ENCODE results near the gene ACVR2A. TPM values are rescaled to one million over a fixed set of nuclear protein-coding genes. Genes with fewer than 3 reads are reported as not detected.

ACVR2A gene
- total and polyA plus RNA-seq, 2 donors (not counting 1 experiment from before 2014, with no cell fraction given): 0.91 to 2.0 TPM

DNA sequence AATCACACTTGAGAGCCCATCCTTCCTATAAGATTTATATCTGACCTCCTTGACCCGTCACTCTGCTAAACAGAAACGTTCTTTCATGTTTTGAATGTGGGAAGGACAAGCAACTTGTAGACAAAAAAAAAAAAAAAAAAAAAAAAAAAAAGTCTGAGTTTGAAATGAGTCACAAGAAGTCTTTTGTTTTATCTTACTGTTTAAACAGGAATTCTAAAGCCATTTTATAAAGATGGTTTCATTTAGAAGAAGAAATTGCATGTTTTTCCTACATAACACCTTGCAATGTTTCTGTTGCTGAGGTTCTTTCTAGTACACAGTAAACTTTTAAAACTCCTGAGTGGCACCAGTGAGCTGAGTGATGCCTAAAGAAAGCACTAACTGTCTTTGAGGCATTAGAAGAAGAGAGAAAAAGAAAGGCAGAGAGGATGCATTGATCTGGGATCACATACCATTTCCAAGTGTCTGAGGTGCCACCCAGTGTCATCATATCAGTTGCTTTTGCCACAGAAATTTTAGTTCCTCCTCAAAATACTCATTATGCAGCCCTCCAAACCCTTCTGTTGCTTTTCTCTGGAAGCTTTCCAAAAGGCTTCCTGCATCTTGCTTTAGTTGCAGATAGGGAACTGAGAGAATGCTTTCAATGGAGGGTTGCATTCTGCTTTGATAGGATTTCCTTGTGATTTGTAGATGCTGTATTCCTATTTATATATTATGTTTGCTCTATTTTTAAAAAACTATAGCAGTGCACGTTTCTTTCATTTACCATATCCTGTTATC, 69.1 kb downstream of the ACVR2A start:
- ATAC-seq (ENCODE audit: low read depth) (no peak), DNase-seq (no peak)
- no peaks in the 10 kb centered on the region for H3K4me1 Mint-ChIP-seq
- CTCF ChIA-PET: interaction anchor here (0.6 to 5.5 kb wide), 4 partner anchors 488 to 867 kb away, joined by 3 to 150 read pairs (median 56); no protein-coding TSS in a partner anchor
- H3K27ac Mint-ChIP-seq: no peak overlapping the region
- no peaks in the 10 kb centered on the region for H4K20me1 ChIP-seq (ENCODE audit: control insufficient read depth, insufficient read depth, low read length, poor library complexity, severe bottlenecking)
- no peaks in the 10 kb centered on the region for H3K27me3 ChIP-seq (replicated peaks in 1 of 4; ENCODE audit: control extremely low read depth in 1 of 4, control insufficient read depth in 3 of 4, insufficient read depth in 4 of 4, low read length in 3 of 4)
- TF ChIP-seq CTCF (IDR thresholded peaks at IDR 0.05) (no peak), EZH2 (IDR thresholded peaks at IDR 0.05; ENCODE audit: borderline replicate concordance, insufficient read depth, low read depth, low read length, poor library complexity, severe bottlenecking) (no peak)
- intact Hi-C loops (cut with micrococcal nuclease): no loop called here
- no peak overlapping the region for H3K27ac ChIP-seq (ENCODE audit: low read length in 2 of 2)
- POLR2A ChIA-PET: no interaction called here
- no peak overlapping the region for H3K9ac ChIP-seq (ENCODE audit: low read length)
- H3K79me2 ChIP-seq (ENCODE audit: control insufficient read depth, insufficient read depth, low read length): no peaks in the 10 kb centered on the region
- no peaks in the 10 kb centered on the region for H3K9me3 Mint-ChIP-seq (ENCODE audit: insufficient read depth)
- no CpG with 5 or more reads among the region's 3 CpGs for WGBS (ENCODE audit: insufficient coverage)
- H3K27me3 Mint-ChIP-seq: no peaks in the 10 kb centered on the region
- no peak overlapping the region for H3K4me3 ChIP-seq (ENCODE audit: control extremely low read depth in 1 of 5, extremely low read depth in 1 of 5, insufficient read depth in 1 of 5, low read depth in 2 of 5, low read length in 4 of 5)
- H3K4me2 ChIP-seq (replicated peaks; ENCODE audit: low read depth, low read length, poor library complexity, severe bottlenecking): no peak overlapping the region
- H3K9me3 ChIP-seq (ENCODE audit: control extremely low read depth in 1 of 3, control insufficient read depth in 2 of 3, insufficient read depth in 1 of 3, low read length in 2 of 3): no peaks in the 10 kb centered on the region
- H2AFZ ChIP-seq (ENCODE audit: insufficient read depth, low read depth, low read length, poor library complexity, severe bottlenecking): no peak overlapping the region
- peaks cover 0 to 1% of the 10 kb centered on the region in 2 experiments for H3K36me3 ChIP-seq (replicated peaks in 1 of 2; ENCODE audit: control extremely low read depth in 1 of 2, control insufficient read depth in 1 of 2, extremely low read depth in 1 of 2, insufficient read depth in 2 of 2, low read length in 1 of 2)
- H3K4me1 ChIP-seq (ENCODE audit: control insufficient read depth in 2 of 2, insufficient read depth in 2 of 2, low read length in 2 of 2): no peaks in the 10 kb centered on the region
- no peak overlapping the region for H3K4me3 Mint-ChIP-seq

GRCh38 chr2:147916067-147916466, 71.2 kb downstream of the ACVR2A start:
- H3K4me3 ChIP-seq (ENCODE audit: control extremely low read depth in 1 of 5, extremely low read depth in 1 of 5, insufficient read depth in 1 of 5, low read depth in 2 of 5, low read length in 4 of 5): no peak overlapping the region
- Mint-ChIP-seq H3K27ac (no peak overlapping the region), H3K4me3 (no peak overlapping the region), H3K9me3 (ENCODE audit: insufficient read depth) (no peaks in the 10 kb centered on the region), H3K27me3 (no peaks in the 10 kb centered on the region), H3K4me1 (no peaks in the 10 kb centered on the region)
- no peak for ATAC-seq (ENCODE audit: low read depth)
- H3K4me1 ChIP-seq (ENCODE audit: control insufficient read depth in 2 of 2, insufficient read depth in 2 of 2, low read length in 2 of 2): no peaks in the 10 kb centered on the region
- intact Hi-C loops (cut with micrococcal nuclease): no loop called here
- no peak overlapping the region for H3K27ac ChIP-seq (ENCODE audit: low read length in 2 of 2)
- H2AFZ ChIP-seq (ENCODE audit: insufficient read depth, low read depth, low read length, poor library complexity, severe bottlenecking): no peak overlapping the region
- H3K4me2 ChIP-seq (replicated peaks; ENCODE audit: low read depth, low read length, poor library complexity, severe bottlenecking): no peak overlapping the region
- POLR2A ChIA-PET: no interaction called here
- H3K9me3 ChIP-seq (ENCODE audit: control extremely low read depth in 1 of 3, control insufficient read depth in 2 of 3, insufficient read depth in 1 of 3, low read length in 2 of 3): no peaks in the 10 kb centered on the region
- WGBS (ENCODE audit: insufficient coverage): no CpG with 5 or more reads among the region's 2 CpGs
- H4K20me1 ChIP-seq (ENCODE audit: control insufficient read depth, insufficient read depth, low read length, poor library complexity, severe bottlenecking): no peaks in the 10 kb centered on the region
- no peaks in the 10 kb centered on the region for H3K27me3 ChIP-seq (replicated peaks in 1 of 4; ENCODE audit: control extremely low read depth in 1 of 4, control insufficient read depth in 3 of 4, insufficient read depth in 4 of 4, low read length in 3 of 4)
- H3K9ac ChIP-seq (ENCODE audit: low read length): no peak overlapping the region
- no peak for TF ChIP-seq EZH2 (IDR thresholded peaks at IDR 0.05; ENCODE audit: borderline replicate concordance, insufficient read depth, low read depth, low read length, poor library complexity, severe bottlenecking)
- TF ChIP-seq CTCF (IDR thresholded peaks at IDR 0.05): no peak
- no peaks in the 10 kb centered on the region for H3K79me2 ChIP-seq (ENCODE audit: control insufficient read depth, insufficient read depth, low read length)
- CTCF ChIA-PET: no interaction called here
- no peak for DNase-seq
- H3K36me3 ChIP-seq (replicated peaks in 1 of 2; ENCODE audit: control extremely low read depth in 1 of 2, control insufficient read depth in 1 of 2, extremely low read depth in 1 of 2, insufficient read depth in 2 of 2, low read length in 1 of 2): peaks cover 0 to 1% of the 10 kb centered on the region in 2 experiments
